GM21423 (cell line): ENCODE measurements around the gene MYRIP.
A peak's percentile ranks its signal among the peaks of the same experiment; 100 is the strongest.

Experiments used
- ATAC-seq: cut with Tn5 transposase; IDR thresholded peaks from one replicate; pipeline ENCODE4 v1.9.1; 2021; ENCODE audit warnings: mild to moderate bottlenecking, moderate library complexity; ENCODE audit not compliant: unreplicated experiment

Gene MYRIP

DNA sequence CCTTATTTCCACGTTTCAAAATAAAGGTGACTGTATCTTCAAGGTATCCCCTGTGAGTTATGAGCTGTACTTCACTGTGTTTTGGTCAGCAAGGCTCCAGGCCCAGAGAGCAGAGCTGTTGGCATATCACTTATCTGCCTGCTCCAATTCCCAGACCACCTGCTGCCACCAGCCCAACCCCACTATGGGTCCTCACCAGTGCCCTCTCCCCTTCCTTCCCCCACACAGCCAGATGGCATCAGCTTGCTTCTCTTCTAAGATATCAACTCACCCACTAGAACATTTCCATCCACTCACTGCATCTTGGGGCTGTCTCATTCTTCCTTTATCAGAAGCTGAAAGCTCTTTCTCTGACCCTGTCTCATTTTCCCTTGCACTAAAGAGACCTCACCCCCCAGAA, 363.2 kb downstream of the MYRIP start:
- no peak for ATAC-seq

DNA sequence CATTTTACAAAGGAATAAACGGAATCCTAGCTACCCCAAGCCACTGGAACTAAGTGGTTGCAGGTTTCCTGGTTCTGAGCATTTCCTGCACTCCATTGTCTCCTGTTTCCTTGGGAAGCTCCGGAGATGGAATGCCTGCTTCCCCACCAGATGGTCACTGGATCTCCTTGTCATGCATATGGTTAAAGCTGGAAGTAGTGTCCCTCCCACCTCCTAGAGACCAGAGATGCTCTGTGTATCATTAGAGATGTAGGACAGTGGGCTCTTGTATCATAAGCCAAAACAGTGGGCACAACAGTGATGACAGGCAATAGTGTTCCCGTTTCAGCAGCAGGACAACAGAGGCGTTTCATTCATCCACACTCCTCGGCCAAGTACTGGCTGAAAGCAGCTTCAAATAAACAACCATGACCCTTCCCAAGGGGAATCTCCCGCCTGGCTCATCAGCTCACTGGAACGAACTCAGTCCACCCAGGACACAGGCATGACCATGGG, 363.9 kb downstream of the MYRIP start:
- ATAC-seq, result no peak

DNA sequence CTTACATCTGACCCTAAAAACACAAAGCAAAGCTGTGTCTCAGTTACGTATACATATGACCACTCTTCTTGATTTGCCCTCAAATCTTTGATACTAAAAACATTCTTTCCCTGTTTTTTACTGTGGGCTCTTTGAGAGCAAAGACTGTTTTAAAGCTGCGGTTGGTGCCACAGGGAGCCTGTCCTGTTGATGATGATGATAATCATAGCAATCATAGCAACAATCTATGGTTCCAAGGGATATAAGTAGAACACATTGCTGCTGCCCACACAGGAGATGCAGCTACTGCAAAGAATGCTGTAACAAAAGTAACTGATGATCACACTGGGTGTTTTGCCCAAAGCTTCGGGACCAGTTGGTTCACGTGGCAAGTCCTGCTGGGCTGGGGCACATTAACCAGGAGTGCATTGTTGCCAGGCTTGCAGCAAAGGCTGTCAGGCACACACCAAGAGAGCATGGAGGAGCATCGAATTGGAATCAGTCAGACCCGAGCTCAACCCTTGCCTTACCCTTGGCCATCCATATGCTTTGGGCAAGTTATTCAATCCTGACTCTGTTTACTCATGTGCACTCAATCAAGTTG, 368.7 kb downstream of the MYRIP start:
- no peak for ATAC-seq

DNA sequence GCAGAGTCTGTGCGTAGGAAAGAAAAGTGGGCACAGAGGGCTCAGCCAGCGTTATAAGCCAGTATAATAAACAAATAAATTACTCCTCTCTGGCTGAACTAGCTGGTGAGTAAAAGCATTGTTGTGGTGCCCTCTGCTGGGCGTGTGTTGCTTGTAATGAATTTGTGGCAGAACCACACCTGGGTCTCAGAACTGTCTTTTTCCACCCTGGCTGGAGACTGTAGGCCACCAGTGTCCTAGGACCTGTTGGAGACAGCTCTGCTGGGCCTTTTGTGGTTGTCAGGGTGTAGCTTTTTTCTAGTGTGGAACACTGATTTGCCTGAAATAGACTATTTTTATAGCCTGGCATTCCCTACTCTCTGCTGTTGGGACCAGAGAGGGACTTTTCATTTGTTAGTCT, 369.6 kb downstream of the MYRIP start:
- no peak for ATAC-seq

DNA sequence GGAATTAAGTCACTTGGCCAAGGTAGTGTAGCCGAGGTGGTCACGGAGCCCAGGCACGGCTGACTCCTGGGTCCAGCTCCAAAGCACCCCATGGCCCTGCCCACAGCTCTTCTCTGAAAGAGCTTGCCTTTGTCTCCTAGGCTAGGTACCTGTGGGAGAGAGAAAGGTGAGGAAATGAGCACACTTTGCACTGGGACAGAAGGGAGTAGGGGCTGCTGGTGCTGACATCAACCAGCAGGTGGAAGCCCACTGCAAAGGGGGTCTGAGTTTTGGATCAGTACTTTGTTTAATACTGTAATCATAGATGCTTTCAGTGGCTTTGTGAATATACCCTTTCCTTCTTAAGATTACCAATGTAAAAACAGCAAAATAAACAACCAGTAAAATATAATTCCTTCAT, 371.8 kb downstream of the MYRIP start:
- ATAC-seq, result no peak

DNA sequence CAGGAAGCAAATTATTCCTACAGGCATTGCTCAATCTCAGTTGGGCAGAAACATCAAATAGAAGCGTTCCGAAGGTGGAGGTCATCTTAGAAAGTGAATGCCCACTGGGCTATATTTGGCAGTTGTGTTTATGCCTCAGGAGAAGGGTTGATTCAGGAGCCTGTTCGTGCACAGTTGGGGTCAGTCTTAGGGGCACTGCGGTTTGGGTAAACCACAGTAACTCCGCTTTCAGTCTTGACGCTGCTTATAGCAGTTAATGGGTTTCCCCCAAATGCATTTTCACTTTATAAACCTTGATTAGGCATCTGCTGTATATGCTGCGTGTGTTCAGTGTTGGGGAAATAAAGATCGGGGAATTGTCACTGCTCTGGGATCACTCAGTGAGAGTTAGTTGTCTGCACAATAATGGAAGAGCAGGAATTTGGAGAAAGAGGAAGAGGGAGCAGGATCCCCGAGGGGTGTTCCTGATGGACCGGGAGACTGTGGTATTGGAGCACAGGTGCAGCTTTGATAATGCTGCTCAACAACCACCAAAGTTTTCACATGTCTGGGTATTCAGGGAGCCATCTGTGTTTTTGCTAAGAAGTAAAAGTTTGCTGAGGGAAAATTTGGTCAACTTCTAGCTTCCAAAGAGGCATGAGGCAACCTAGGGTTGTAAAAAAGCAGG, 375.8 kb downstream of the MYRIP start:
- ATAC-seq, result no peak

DNA sequence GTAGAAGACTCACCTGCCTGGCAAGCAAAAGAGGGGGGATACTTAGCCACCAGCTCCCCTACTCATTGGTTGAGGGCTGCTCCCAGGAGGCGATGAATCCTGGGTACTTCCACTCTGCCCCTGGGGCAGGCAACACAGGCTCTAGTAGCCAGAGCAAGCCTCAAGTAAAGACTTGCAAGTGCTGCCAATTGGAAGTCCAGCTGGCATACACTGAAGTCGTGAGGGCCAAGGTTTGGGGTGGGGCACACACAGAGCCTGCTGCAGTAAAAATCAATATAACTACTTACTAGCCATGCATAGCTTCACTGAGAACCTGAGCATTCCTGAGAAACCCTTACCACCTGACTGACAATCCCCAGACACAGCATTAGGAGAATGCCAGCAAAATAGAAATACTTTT, 377.1 kb downstream of the MYRIP start:
- ATAC-seq, result no peak

DNA sequence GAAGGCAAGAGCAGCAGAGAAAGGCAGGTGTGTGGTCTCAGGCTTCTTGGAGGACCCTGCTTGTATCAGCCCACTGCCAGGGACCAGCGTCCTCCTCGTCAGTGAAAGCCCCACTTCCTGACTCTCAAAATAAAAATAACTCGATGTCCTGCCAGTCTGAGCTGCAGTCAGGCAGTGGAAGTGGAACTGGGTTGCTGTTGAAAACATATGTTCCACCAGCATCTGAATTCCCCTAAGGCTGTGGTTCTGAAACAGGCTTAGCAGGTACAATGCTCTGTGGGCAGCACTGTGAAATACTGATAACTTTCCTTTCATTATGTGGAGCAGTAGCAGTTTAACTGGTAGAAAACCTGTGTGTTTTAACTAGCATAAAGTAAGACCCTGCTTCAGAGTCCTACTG, 378.5 kb downstream of the MYRIP start:
- peak; percentile 81 for ATAC-seq

DNA sequence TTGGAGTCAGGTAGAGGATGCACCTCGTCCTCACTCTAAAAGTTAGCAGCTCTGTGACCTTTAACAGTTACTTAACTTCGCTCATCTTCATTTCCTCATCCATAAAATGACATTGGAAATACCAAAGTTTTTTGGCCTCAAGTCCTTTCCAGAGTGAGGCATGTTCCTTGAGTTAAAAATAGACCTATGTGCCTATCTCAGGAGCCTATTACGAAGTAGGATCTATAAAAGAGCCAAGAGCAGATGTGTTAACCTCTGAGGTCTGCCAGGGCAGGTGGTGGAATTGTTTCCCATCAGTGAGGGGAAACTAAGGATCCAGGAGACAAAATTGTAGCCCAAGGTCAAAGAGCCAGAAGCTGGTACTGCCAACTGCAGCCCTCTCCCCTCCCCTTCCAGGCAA, 379.7 kb downstream of the MYRIP start:
- ATAC-seq, result no peak

DNA sequence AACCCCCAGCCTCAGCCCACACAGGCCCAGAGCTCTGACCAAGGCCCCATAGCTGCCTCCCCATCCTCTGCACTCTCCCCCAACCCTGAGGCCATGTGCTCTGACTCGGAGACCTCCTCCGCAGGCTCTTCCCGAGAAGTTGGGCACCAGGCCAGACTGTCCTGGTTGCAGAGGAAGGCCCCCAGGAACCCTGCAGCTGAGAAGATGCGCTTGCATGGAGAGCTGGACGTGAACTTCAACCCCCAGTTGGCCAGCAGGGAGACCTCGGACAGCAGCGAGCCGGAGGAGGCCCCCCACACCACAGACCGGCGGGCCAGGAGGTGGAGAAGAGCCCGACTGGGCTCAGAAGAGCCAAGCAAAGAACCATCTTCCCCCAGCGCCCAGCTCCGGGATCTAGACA, 380.6 kb downstream of the MYRIP start:
- ATAC-seq, result no peak

DNA sequence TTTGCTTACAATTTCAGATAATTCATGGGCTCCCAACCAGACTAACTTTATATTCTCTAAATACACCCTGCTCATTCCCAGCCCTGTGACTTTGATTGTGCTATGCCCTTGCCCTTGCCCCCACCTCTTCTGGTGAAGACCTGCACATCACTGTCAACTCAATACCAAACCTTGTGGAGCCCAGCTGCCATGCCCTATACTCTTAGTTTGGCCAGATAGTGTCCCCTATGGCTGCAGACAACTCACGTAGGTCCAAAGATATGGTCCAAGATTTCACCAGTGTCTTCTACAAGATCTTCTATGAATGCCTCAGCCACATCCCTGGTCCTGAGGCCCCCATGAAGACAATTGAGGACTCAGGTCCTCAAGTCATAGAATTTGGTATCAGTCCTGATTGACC, 381.8 kb downstream of the MYRIP start:
- no peak for ATAC-seq

DNA sequence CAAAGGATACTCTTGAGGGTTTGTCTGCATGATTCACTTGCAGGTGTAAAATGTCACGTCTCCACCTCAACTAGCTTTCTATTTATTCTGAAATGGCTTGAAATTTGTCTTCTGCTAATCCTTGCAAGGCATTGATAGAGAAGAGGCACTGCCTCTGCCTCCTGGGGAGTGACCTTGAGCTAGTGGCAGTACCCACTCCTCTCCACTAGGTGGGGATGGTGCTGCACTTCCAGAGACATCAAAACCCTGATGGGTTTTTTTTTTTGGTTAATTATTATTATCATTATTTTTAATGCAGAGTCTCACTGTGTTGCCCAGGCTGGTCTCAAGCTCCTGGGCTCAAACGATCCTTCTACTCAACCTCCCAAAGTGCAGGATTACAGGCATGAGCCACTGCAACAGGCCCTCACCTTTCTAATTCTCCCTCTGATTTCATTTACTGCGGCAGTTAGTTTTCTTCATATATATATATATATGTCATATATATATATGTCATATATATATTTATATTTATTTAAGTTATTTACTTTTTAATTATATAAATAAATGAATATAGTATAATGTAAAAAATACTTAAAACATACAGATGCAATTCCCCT, 382.5 kb downstream of the MYRIP start:
- no peak for ATAC-seq

DNA sequence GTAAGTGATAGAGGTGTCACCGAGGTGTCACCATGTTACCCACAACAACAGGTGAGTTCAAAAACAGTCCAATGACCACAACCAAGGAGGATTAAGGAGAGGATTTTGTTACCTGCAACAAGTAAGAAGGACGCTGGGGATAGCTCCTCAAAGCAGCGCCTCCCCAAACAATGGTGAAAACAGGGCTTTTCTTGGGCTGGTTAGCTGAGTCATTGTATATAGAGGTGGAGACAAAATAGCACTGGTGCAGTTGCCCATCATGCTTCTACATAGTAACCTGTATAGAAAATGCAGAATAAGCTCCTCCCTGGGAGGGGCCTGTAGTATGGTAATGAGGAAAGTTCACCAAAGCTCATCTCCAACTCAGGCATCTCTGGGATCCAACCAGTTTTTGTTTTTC, 383.2 kb downstream of the MYRIP start:
- ATAC-seq, result no peak

DNA sequence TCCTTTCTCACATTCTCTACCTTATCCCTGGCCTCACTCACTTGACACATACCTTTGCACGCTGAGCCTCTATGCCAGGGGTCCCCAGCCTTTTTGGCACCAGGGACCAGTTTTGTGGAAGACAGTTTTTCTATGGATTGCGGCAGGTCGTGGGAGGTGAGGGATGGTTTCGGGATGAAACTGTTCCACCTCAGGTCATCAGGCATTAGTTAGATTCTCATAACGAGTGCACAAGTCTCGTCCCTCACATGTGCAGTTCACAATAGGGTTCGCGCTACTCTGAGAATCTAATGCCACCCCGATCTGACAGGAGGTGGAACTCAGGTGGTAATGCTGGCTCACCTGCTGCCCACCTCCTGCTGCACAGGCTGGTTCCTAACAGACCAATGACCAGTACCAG, 387.6 kb downstream of the MYRIP start:
- ATAC-seq, result no peak

DNA sequence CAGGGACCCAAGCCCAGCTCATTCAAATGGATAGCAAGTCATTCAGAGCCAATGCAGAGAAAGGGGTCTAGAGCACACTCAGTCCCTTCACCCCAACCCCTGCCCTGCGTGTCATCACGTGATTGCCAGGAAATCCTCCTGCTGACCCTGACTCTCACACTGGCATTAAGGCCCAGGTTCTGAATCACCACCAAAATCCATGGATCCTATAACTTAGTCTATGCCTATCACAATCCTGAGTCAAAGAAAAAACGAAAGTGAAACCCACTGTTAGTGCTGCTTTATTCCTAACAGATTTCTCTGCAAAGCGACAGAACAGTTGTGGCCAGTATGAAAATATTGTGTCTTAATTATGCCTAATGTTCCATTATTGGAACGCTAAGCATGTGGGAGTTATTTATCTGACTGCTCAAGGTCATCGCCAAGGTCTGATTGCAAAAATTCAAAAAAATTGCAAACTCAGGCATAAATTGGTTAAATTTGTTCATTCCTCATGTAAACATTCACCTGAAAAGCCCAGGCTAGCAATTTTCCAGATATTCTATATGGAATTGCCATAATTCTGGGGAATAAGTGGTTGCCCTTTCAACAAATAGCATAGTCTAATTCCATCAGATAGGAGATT, 391.4 kb downstream of the MYRIP start:
- ATAC-seq, result no peak

DNA sequence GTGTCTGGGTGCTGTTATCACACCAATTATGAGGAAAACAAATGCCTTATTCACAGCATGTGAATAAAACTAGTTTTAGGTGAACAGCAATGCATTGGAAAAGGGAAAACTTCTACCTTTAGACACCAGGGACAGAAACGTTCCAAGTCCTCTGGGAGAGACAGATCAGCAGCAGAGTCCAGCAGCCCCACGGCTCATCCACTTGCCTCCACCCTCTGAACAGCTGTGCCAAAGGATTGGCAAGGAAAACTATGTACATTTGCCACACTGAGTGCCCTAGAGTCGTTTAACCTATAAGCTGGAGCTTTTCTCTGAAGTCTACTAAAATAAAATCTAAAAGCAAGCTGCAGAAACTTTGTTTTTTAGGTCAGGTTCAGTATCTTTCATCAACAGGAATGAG, 392.4 kb downstream of the MYRIP start:
- ATAC-seq, result no peak

DNA sequence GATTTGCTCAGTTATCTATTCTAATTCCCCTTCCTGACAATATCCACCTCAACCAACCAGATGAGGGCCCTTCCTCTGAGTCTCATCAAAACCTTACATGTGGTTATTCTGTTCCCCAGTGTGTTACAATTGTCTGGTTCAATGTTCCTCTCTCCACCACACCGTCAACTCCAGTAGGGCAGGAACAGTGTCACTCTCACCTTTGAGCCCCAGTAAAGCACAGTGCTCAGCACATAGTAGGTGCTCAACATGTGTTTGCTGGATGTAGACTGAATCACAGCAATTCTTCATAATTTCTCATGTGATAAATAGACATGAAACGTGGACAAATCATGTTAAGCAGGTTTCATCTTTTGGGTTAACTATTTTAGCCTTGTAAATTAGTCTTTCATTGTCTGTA, 397.1 kb downstream of the MYRIP start:
- ATAC-seq, result no peak

DNA sequence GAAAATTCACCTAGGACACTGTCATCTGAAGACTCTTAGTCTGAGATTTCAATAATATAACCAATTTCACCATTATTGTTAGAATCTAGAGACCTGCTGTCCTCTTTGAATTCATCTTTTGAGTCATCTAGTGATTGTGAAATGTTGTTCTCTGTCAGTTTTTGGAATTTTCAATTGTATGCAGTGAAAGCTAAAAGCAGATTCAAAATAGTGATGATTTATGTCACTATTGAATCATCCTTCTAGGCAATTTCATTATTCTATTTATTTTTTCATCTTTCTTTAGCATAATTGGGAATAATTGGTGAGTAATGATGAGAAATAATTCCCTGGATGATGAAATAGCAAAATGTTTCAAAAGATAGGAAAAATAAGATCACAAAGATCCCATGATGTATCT, 398.4 kb downstream of the MYRIP start:
- no peak for ATAC-seq

DNA sequence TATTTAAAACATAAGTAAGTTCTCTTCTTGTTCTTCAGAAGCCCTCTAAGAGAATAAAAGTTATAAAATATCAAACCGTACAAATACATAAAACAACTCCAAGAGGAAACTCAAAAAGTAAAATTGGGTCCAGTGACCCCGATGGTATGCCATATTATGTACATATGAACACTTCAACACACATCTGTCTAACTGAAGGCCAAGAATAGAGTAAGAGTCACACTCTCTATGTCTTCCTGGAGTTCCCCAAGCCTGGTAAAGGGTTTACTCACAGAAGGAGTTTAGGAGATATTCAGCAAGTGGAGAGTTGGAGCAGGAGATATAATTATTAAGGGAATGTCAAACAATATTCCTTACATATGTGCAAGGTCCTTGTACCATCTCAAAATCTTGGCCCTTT, 398.8 kb downstream of the MYRIP start:
- no peak for ATAC-seq

DNA sequence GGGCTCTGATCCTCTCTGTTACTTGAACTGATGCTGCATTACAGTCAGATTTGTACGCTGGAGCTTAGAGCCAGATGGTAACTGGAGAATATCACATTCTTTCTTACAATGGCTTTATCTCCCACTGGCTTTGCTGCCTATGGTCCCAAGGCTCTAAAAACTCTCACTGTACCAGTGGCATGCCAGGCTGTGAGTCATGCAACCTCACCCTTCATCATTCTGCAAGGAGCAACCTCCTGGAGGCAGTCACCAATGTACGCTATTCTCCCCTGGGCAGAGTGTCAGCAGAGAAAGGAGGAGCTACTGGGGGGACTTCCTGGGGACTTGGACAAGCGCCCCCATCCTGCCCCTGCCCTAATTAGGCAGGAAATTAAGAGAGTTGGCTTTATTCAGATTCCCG, 402.2 kb downstream of the MYRIP start:
- no peak for ATAC-seq

DNA sequence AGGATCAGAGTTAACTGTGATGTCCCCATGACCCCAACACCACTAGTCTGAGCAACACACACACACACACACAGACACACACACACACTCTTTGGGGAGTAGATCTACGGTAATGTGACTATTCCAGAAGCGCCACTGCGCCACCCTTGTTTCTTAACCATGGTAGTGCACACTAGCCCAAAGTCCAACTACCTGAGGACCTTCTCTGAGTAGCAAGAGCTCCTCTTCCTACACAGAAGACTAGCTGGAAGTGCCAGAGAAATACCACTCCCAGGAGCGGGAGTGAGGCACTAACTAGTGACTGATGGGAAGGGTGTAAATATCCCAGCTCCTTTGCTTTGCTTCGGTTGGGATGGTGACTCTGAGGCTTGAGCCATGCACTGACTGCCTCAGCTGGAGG, 404.1 kb downstream of the MYRIP start:
- ATAC-seq, result no peak

DNA sequence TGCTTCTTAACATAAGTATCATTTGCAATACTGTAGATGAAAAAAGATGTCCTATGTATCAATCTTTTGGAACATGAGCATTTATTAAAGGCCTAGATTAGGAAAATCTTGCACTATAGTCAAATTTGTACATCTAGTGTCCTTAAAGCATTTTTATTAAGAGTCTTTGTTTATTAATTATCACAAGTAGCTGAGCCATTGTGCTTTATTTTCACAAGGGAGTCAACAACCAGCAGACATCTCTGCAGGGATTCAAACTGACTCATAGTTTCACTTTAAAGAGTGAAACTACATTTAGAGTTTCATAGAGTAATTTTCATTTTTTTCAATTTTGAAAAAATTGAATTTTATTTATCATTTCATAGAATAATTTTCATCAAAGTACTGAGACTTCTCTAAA, 405.6 kb downstream of the MYRIP start:
- ATAC-seq, result no peak
